ENCODE data around the gene MRAS.

Gene MRAS

GRCh38 chr3:138331143-138331894, 17.1 kb upstream of the MRAS start:
- Mint-ChIP-seq H3K27me3 (no peaks in the 10 kb centered on the region), H3K36me3 (ENCODE audit: low read depth) (no peaks in the 10 kb centered on the region), H3K9me3 (no peaks in the 10 kb centered on the region), H3K27ac (no peak overlapping the region), H3K4me1 (ENCODE audit: low read depth) (peaks cover 41% of the 10 kb centered on the region), H3K4me3 (no peak overlapping the region)

- Mint-ChIP-seq H3K4me1 (ENCODE audit: low read depth) (peaks cover 41% of the 10 kb centered on the region), H3K27ac (no peak overlapping the region), H3K36me3 (ENCODE audit: low read depth) (no peaks in the 10 kb centered on the region), H3K4me3 (no peak overlapping the region), H3K9me3 (no peaks in the 10 kb centered on the region), H3K27me3 (peaks cover 2% of the 10 kb centered on the region)
Observed at GRCh38 chr3:138332472-138333073, 15.8 kb upstream of the MRAS start.

GRCh38 chr3:138334608-138335007, 13.8 kb upstream of the MRAS start:
- no peak overlapping the region for H3K4me3 Mint-ChIP-seq
- H3K27ac Mint-ChIP-seq = no peak overlapping the region
- no peaks in the 10 kb centered on the region for H3K9me3 Mint-ChIP-seq
- H3K27me3 Mint-ChIP-seq = peaks cover 3% of the 10 kb centered on the region
- peaks cover 23% of the 10 kb centered on the region for H3K4me1 Mint-ChIP-seq (ENCODE audit: low read depth)
- H3K36me3 Mint-ChIP-seq (ENCODE audit: low read depth) = no peaks in the 10 kb centered on the region

GRCh38 chr3:138336454-138336999, 11.9 kb upstream of the MRAS start:
- no peaks in the 10 kb centered on the region for H3K36me3 Mint-ChIP-seq (ENCODE audit: low read depth)
- H3K27ac Mint-ChIP-seq = no peak overlapping the region
- no peaks in the 10 kb centered on the region for H3K9me3 Mint-ChIP-seq
- H3K27me3 Mint-ChIP-seq = peaks cover 3% of the 10 kb centered on the region
- H3K4me3 Mint-ChIP-seq = no peak overlapping the region
- peaks cover 4% of the 10 kb centered on the region for H3K4me1 Mint-ChIP-seq (ENCODE audit: low read depth)

GRCh38 chr3:138338244-138338643, 10.1 kb upstream of the MRAS start:
- Mint-ChIP-seq H3K4me1 (ENCODE audit: low read depth) (no peaks in the 10 kb centered on the region), H3K4me3 (no peak overlapping the region), H3K9me3 (no peaks in the 10 kb centered on the region), H3K27me3 (peaks cover 7% of the 10 kb centered on the region), H3K36me3 (ENCODE audit: low read depth) (no peaks in the 10 kb centered on the region), H3K27ac (no peak overlapping the region)

- Mint-ChIP-seq H3K4me1 (ENCODE audit: low read depth) (no peaks in the 10 kb centered on the region), H3K4me3 (no peak overlapping the region), H3K27ac (no peak overlapping the region), H3K36me3 (ENCODE audit: low read depth) (no peaks in the 10 kb centered on the region), H3K9me3 (no peaks in the 10 kb centered on the region), H3K27me3 (peaks cover 11% of the 10 kb centered on the region)
Observed at GRCh38 chr3:138338811-138339210, 9.6 kb upstream of the MRAS start.

GRCh38 chr3:138340511-138340910, 7.9 kb upstream of the MRAS start:
- Mint-ChIP-seq H3K36me3 (ENCODE audit: low read depth) (no peaks in the 10 kb centered on the region), H3K27ac (no peak overlapping the region), H3K4me1 (ENCODE audit: low read depth) (no peaks in the 10 kb centered on the region), H3K9me3 (no peaks in the 10 kb centered on the region), H3K27me3 (peaks cover 11% of the 10 kb centered on the region), H3K4me3 (no peak overlapping the region)

- no peak overlapping the region for H3K27ac Mint-ChIP-seq
- no peak overlapping the region for H3K4me3 Mint-ChIP-seq
- H3K36me3 Mint-ChIP-seq (ENCODE audit: low read depth) = no peaks in the 10 kb centered on the region
- no peaks in the 10 kb centered on the region for H3K9me3 Mint-ChIP-seq
- H3K27me3 Mint-ChIP-seq = peaks cover 35% of the 10 kb centered on the region
- peaks cover 7% of the 10 kb centered on the region for H3K4me1 Mint-ChIP-seq (ENCODE audit: low read depth)
Observed at GRCh38 chr3:138344754-138345153, 3.6 kb upstream of the MRAS start.

- Mint-ChIP-seq H3K9me3 (no peaks in the 10 kb centered on the region), H3K4me1 (ENCODE audit: low read depth) (peaks cover 7% of the 10 kb centered on the region), H3K36me3 (ENCODE audit: low read depth) (no peaks in the 10 kb centered on the region), H3K27ac (no peak overlapping the region), H3K4me3 (peak overlapping the region; percentile 23), H3K27me3 (peaks cover 40% of the 10 kb centered on the region)
Observed at GRCh38 chr3:138348754-138349739, 668 bp downstream of the MRAS start.

GRCh38 chr3:138349926-138350665, 1.7 kb downstream of the MRAS start:
- Mint-ChIP-seq H3K36me3 (ENCODE audit: low read depth) (no peaks in the 10 kb centered on the region), H3K27me3 (peaks cover 40% of the 10 kb centered on the region), H3K4me1 (ENCODE audit: low read depth) (peaks cover 7% of the 10 kb centered on the region), H3K4me3 (no peak overlapping the region), H3K27ac (no peak overlapping the region), H3K9me3 (no peaks in the 10 kb centered on the region)

GRCh38 chr3:138351151-138351550, 2.8 kb downstream of the MRAS start:
- Mint-ChIP-seq H3K9me3 (no peaks in the 10 kb centered on the region), H3K27me3 (peaks cover 40% of the 10 kb centered on the region), H3K4me1 (ENCODE audit: low read depth) (peaks cover 7% of the 10 kb centered on the region), H3K4me3 (no peak overlapping the region), H3K36me3 (ENCODE audit: low read depth) (no peaks in the 10 kb centered on the region), H3K27ac (no peak overlapping the region)

- H3K4me3 Mint-ChIP-seq = no peak overlapping the region
- H3K27ac Mint-ChIP-seq = no peak overlapping the region
- H3K36me3 Mint-ChIP-seq (ENCODE audit: low read depth) = no peaks in the 10 kb centered on the region
- H3K4me1 Mint-ChIP-seq (ENCODE audit: low read depth) = peaks cover 7% of the 10 kb centered on the region
- peaks cover 31% of the 10 kb centered on the region for H3K27me3 Mint-ChIP-seq
- no peaks in the 10 kb centered on the region for H3K9me3 Mint-ChIP-seq
Observed at GRCh38 chr3:138351916-138352550, 3.7 kb downstream of the MRAS start.

GRCh38 chr3:138354376-138354775, 6.0 kb downstream of the MRAS start:
- no peaks in the 10 kb centered on the region for H3K9me3 Mint-ChIP-seq
- no peak overlapping the region for H3K27ac Mint-ChIP-seq
- peaks cover 20% of the 10 kb centered on the region for H3K27me3 Mint-ChIP-seq
- H3K36me3 Mint-ChIP-seq (ENCODE audit: low read depth) = no peaks in the 10 kb centered on the region
- H3K4me3 Mint-ChIP-seq = no peak overlapping the region
- no peaks in the 10 kb centered on the region for H3K4me1 Mint-ChIP-seq (ENCODE audit: low read depth)

GRCh38 chr3:138355071-138355470, 6.7 kb downstream of the MRAS start:
- Mint-ChIP-seq H3K27ac (no peak overlapping the region), H3K36me3 (ENCODE audit: low read depth) (no peaks in the 10 kb centered on the region), H3K9me3 (no peaks in the 10 kb centered on the region), H3K4me1 (ENCODE audit: low read depth) (no peaks in the 10 kb centered on the region), H3K27me3 (peaks cover 13% of the 10 kb centered on the region), H3K4me3 (no peak overlapping the region)

All from stimulated activated naive CD8-positive, alpha-beta T cell treated with anti-CD3 and anti-CD28 coated beads, Interleukin-15, Interleukin-2, amounts not matched to agents 100 ng/mL and 50 ng/mL, for 24 hours (primary cell).